ENCODE data around the gene TSPAN4. TPM values are rescaled to one million over a fixed set of nuclear protein-coding genes. Genes with fewer than 3 reads are reported as not detected.

Gene TSPAN4
- total RNA-seq, 1 experiment from 2014 or later, result 150 TPM

DNA sequence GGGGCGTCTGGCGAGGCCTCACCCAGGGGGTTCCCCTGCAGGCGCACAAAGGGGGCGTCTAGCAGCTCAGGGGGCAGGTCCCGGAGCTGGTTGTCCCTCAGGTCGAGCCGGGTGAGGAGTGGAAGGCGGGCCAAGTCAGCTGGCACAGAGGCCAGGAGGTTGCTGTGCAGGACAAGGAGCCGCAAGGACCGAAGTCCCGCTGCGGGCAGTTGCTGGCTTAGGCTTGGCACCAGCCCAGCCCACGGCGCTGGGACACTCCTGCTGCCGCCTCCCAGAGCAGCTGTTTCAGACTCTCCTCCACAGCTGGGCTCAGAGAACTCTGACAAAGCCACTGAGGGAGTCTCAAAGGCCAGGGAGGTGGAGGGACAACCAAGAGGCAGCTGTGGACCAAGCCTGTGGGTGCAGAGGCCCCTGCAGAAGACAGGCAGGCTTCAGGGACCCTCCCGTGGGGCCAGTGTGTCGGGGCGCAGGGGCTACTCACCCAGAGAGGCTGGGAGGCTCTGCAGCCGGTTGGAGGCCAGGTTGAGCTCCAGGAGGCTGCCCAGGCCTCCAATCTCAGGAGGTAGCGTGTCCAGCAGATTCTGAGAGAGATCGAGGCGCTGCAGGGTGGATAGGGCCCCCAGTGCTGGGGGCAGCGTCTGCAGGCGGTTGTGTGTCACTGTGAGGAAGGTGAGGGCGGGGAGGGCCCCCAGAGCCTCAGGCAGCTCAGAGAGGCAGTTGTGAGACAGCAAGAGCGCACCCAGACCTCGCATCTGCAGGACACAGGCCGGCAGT lies 39.8 kb upstream of the TSPAN4 start:
- in situ Hi-C loops (cut with HindIII; ENCODE audit: low pct_unique_long_range_greater_than_20kb, low sequenced_read_pairs), result no loop called here
- DNase-seq (ENCODE audit: low read depth, low spot score), result no peak

DNA sequence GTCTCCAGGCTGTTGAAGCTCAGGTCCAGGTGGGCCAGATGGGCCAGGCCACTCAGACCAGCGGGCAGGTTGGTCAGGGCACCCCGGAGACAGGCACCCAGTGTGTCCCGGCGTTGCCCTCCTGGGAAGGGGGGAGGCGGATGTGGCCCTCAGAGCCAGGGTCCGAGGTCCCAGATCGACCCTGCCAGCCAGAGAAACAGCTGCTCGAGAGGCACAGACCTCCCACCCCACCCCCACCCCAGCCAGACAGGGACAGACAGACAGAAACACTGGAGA lies 39.2 kb upstream of the TSPAN4 start:
- DNase-seq (ENCODE audit: low read depth, low spot score), result no peak
- in situ Hi-C loops (cut with HindIII; ENCODE audit: low pct_unique_long_range_greater_than_20kb, low sequenced_read_pairs), result no loop called here

DNA sequence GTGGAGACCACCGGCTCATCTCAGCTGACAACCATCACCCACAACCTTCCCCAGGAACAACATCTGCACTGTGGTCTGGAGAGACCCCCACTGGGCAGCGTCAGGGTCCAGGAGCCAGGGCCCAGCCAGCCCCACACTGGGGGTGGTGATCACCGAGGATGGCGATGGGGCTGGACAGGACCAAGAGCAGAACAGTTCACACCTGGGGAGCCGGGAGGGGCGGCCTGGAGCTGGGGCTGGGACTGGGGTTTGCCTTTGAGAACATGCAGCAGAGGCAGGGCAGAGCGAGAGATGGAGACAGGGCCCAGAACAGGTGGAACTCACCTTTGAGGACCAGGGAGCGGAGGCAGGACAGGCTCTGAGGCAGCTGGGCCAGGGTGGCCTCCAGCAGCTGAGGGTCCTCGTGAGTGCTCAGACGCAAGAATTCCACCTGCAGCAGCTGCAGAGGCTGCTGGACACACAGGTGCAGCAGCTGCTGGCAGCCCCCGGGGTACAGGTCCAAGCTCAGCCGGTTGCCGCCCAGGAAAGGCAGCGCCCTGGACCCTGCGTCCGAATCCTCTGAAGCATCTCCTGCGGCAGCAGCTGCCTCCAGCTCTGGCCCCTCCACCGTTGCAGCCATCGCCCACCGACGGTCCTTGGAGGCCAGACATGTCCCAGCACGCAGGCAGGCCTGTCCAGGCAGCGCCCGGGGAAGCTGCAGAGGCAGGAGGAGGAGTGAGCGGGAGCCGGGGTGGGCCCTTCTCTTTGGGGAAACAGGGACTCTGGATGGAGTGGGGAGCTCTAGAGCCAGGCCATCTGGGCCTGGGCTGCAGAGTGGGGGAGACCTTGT lies 38.7 kb upstream of the TSPAN4 start:
- DNase-seq (ENCODE audit: low read depth, low spot score), result no peak
- in situ Hi-C loops (cut with HindIII; ENCODE audit: low pct_unique_long_range_greater_than_20kb, low sequenced_read_pairs), result no loop called here

DNA sequence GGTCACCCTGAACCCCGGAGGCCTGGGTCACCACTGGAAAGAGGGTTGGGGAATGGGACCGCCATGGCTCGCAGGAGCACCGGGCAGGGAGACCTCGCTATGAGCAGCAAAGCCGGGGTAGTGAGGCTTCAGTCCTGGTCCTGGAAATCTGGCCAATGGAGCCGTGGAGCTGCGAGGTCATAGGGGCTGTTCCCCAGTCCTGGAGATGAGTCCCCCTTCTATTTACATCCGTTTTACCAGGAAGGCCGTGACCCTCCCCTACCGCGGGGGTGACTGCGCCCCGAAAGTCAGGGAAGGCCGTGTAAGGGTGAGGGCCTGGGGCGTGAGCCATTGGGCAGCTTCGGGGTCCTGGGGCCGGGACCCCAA lies 38.1 kb upstream of the TSPAN4 start:
- in situ Hi-C loops (cut with HindIII; ENCODE audit: low pct_unique_long_range_greater_than_20kb, low sequenced_read_pairs), result no loop called here
- DNase-seq (ENCODE audit: low read depth, low spot score), result no peak

DNA sequence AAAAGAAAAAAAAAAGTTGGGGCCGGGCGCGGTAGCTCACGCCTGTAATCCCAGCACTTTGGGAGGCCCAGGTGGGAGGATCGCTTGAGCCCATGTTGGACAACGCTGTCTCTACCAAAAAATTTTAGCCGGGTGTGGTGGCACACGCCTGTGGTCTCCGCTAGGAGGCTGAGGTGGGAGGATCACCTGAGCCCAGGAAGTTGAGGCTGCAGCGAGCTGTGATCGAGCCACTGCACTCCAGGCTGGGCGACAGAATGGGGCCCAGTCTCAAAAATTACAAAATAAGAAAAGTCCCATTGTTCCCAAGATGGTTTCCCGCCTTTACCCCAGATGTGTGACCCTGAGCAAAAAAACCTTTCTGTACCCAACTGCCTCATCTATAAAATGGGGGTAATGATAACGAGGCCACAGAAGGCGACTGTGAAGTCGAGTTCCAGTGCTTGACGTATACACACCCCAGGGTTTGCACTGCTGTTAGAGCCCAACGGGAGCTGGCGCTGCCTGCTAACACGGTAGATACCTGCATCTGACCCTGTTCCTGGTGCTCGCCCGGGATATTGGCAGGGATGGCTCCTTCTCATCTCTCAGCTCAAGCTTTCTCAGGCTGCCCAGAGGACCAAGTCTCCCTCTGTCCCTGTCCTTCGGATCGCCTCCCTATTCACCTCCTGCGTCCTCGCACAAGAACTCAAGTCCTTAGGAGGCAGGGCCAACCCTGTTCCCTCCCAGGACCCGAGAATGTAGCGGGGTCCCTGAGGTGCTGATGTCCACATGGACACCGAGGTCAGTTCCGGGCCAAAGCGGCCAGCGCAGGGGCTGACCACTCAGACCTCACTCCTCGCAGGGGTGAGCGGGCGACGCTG lies 34.0 kb upstream of the TSPAN4 start:
- DNase-seq (ENCODE audit: low read depth, low spot score), result no peak
- in situ Hi-C loops (cut with HindIII; ENCODE audit: low pct_unique_long_range_greater_than_20kb, low sequenced_read_pairs), result no loop called here

DNA sequence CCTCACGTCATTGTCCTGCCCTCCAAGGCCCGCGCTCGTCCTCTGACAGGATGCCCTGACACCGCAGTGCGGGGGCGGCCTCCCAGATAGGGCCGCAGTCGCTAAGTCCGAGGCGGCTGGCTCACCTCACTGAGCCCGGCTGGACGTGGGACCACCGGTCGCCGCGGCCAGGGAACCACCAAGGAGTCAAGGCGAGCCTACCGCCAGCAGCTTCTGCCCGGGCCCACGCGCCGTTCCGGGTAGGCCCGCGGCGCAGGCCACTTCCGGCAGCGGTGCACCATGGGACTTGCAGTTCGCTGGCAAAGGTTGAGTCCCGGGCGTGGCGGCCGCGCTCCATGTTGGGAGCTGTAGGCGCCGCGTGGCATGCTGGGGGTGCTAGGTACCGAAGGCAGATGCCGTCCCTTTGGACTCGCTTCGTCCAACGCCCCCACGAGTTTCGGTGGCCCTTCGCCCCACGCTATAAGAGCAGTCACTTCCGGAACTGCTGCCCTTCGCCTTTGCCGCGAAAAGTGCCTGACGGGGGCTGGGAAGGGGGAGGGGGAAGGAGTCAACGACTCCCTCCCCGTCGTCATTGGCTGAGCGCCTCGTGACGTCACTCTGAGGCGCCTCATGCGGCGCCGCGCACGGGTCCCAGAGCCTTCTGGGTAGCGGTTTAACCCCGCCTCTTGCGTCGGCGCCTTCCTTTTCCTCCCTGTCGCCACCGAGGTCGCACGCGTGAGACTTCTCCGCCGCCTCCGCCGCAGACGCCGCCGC lies 33.2 kb upstream of the TSPAN4 start, which contains the start of gene RPLP2:
Gene RPLP2 (plus strand): TSS at position 681 of the 753 bp plus-strand sequence. CDS start 268 bp downstream, outside the sequence.
- peak; percentile 96 for DNase-seq (ENCODE audit: low read depth, low spot score)
- in situ Hi-C loops (cut with HindIII; ENCODE audit: low pct_unique_long_range_greater_than_20kb, low sequenced_read_pairs), result no loop called here

DNA sequence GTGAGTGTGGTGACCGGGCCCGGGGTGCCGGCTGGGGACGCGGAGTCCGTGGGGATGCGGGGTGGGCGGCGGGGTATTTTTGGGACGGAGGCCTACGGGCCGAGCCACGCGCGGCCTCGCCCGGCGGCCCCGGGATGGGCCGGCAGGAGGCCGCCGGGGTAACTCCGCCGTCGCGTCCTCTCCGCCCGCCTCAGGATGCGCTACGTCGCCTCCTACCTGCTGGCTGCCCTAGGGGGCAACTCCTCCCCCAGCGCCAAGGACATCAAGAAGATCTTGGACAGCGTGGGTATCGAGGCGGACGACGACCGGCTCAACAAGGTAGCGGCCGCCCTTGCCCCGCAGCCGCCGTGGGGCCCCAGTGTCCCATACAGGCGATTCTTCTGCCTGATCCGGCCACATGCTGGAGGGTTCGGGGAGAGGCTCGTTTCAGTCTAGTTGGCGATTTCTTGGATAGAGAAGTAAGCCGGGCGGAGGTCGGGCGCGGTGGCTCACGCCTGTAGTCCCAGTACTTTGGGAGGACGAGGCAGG lies 32.5 kb upstream of the TSPAN4 start:
- in situ Hi-C loops (cut with HindIII; ENCODE audit: low pct_unique_long_range_greater_than_20kb, low sequenced_read_pairs), result no loop called here

DNA sequence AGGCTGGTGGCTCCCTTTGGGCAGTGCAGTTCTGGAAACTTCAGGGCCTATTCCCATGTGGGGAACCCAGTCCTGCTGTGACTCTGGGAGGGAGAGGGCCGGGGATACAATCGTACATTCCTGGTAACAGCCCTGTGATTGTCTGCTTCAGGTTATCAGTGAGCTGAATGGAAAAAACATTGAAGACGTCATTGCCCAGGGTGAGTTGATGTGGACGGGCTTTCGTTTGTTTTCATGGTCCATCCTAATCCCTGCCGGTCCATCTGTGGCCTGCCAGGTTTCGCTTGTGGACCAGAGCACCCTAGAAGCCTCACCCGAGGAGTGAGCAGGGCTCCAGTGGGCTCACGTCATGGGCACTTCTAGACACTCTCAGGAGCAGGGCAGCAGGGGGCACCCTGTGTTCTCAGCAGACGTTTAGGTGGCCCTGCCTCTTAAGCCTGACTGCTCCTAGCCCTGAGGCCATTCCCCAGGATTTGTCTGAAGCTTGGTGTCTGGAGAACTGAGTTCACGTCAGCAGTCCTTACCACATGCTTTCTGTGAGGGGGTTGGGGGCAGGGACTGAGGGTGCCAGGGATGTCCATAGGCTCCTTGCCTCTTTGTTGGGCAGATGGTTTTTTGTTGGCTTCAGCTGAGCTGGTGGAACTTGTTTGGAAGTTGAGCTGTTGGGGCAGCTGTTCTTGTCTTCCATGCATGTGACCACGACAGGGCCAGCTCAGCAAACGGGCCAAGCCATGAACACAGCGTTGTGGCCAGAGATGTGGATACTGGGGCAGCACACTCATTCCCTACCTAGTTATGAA lies 31.0 kb upstream of the TSPAN4 start:
- peak; percentile 70 for DNase-seq (ENCODE audit: low read depth, low spot score)
- in situ Hi-C loops (cut with HindIII; ENCODE audit: low pct_unique_long_range_greater_than_20kb, low sequenced_read_pairs), result no loop called here

More for the DNA sequence above, 32.5 kb upstream of the TSPAN4 start:
- no peak for DNase-seq (ENCODE audit: low read depth, low spot score)

DNA sequence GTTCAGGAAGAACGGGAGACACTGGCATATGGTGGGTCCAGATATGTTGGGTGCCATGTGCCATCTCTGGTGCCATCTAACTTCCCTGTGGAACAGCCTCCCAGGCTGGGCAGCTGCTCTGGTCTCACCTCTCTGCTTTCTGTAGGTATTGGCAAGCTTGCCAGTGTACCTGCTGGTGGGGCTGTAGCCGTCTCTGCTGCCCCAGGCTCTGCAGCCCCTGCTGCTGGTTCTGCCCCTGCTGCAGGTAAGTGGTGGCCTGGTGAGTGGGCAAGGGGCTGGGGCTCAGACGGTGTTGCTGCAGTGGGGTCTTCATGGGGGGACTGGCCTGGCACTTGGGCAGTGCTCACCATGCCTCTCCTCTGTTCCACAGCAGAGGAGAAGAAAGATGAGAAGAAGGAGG lies 30.3 kb upstream of the TSPAN4 start:
- no peak for DNase-seq (ENCODE audit: low read depth, low spot score)
- in situ Hi-C loops (cut with HindIII; ENCODE audit: low pct_unique_long_range_greater_than_20kb, low sequenced_read_pairs), result no loop called here

DNA sequence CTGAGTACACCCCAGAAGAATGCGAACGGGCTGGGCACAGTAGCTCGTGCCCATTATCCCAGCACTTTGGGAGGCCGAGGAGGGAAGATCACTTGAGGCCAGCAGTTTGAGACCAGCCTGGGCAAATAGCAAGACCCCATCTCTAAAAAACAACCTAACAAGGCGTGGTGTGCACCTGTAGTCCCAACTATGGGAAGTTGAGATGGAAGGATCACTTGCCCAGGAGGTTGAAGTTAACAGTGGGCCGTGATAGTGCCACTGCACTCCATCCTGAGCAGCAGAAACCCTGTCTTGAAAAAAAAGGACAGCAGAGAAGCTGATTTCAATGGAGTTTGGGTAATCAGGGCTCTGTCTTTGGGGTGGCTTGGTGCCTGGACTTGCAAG lies 29.6 kb upstream of the TSPAN4 start:
- in situ Hi-C loops (cut with HindIII; ENCODE audit: low pct_unique_long_range_greater_than_20kb, low sequenced_read_pairs), result no loop called here
- no peak for DNase-seq (ENCODE audit: low read depth, low spot score)

DNA sequence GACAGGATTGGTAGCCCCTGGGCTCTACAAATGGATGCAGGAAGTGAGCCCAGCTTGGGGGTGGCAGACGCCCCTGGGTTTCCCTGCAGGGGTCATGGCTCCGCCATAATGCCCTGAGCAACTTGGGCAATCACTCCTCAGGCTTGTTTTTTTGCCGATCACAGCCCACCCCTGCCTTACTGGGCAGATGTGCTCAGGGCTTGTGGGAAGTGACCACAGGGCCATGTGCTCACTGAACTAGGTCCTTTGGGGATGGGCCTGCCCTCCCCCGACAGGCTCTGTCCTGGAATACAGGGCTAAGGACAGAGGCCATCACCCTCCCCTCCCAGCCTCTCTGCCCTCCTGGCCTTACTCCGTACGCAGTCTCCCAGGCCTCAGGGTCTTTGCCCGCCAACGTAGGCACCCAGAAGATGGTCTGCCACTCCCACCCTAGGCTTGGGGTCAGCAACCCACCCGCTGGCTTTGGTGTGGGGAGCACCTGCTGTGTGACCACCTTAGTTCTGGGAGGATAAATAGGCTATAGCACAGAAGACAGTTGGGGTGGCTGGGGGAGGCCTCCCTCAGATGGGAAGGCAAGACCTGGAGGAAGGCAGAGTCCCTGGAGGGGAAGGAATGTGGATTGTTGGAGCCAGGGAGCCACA lies 29.1 kb upstream of the TSPAN4 start:
- in situ Hi-C loops (cut with HindIII; ENCODE audit: low pct_unique_long_range_greater_than_20kb, low sequenced_read_pairs), result no loop called here
- DNase-seq (ENCODE audit: low read depth, low spot score), result no peak

DNA sequence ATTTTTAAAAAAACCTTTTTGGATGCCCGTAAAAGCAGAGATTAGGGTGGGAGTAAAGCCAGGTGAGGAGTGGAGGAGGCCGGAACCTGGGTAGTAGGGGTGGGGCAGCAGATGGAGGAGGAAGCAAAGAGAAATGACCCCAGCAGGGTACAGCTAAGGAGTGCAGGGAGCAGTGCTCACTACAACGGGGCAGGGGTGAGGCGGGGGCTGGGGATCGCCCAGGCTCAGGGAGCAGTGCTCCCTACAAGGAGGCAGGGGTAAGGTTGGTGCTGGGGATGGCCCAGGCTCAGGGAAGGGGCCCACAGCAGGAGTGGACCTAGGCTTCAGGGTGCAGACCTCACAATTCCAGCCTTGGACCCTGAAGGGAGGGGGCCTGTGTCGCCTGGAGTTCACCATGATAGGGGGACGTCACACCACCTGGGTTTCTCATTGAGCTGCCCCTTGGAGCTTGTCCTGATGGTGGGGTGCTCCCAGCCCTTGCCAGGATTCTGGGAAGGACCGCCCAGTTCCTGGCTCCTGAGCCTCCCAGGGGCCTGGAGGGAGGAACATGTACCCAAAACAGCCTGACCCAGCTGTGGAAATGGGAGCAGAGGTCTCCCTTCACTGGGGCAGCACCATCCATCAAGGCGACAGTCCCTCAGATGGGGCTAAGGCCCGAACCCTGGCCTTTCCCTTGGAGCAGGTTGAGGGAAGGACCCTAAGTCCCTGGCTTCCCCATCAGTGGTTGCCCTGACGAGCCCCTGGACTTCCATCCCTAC lies 26.8 kb upstream of the TSPAN4 start:
- in situ Hi-C loops (cut with HindIII; ENCODE audit: low pct_unique_long_range_greater_than_20kb, low sequenced_read_pairs), result no loop called here
- DNase-seq (ENCODE audit: low read depth, low spot score), result no peak

DNA sequence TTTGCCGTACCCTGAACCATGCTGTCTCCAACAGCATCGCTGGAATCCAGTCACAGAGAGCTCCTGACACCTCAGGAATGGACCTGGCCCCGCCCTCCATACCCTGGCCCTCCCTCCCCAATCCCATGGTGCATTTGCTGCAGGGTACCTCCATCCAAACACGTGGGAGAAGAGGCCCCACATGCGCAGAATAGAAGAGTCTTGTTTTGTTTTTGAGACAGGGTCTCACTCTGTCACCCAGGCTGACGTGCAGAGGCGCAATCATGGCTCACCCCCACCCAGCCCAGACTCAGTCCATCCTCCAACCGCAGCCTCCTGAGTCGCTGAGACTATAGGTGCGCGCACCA lies 26.2 kb upstream of the TSPAN4 start:
- DNase-seq (ENCODE audit: low read depth, low spot score), result no peak
- in situ Hi-C loops (cut with HindIII; ENCODE audit: low pct_unique_long_range_greater_than_20kb, low sequenced_read_pairs), result no loop called here

DNA sequence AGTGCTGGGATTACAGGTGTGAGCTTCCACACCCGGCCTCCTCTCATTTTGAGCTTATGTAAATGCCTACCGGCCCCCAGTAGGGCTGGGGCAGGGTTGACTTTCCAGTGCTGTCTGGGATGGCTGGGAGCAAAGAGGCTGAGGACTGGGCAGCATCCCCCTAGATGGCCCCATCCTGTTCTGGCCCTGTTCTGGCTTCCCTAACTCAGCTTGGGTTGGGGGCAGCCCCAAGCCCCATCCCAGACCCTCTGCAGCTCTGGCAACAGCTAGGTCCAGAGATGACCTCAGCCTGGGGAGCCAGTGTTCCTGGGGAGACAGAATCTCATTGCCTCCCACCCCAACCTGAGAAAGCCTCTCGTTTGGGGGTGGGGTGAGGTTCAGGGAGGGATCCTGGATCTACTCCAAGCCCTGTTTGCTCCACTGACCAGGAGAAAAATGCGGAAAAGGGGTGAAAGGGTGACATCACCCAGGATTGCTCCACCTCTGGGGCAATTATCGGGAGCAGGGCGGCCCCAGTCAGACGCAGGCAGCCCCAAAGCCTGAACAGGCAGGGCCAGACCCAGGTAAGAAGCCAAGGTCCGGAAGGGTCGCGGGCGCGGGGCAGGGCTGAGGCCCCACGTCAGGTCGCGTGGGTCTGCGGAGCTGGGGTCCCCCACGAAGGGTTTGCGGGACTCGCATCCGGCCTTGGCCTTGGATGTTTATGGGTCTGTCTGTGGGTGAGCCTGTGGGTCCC lies 24.1 kb upstream of the TSPAN4 start, which contains the start of gene PNPLA2:
Gene PNPLA2 (plus strand): TSS at position 519 of the 733 bp plus-strand sequence. CDS start 805 bp downstream, outside the sequence.
- no peak for DNase-seq (ENCODE audit: low read depth, low spot score)
- in situ Hi-C loops (cut with HindIII; ENCODE audit: low pct_unique_long_range_greater_than_20kb, low sequenced_read_pairs), result no loop called here
